Neuronal stem cell (in vitro differentiated cells): ENCODE results near the gene PLAAT4.

ENCODE experiments used
- DNase-seq: peaks from one replicate; pipeline ENCODE4 v3.0.0-alpha.2; 2013; ENCODE audit warnings: low spot score
- H2AFZ ChIP-seq: one replicate; pipeline ENCODE4 v1.6.1; 2013; ENCODE audit warnings: mild to moderate bottlenecking, low read length, inconsistent platforms
- H2AK5ac ChIP-seq: 2 replicates; pipeline ENCODE4 v1.6.1; 2013; ENCODE audit warnings: low read depth, mild to moderate bottlenecking, inconsistent platforms, low read length, moderate library complexity, mixed read lengths
- H2BK120ac ChIP-seq: 2 replicates; pipeline ENCODE4 v1.6.1; 2013; ENCODE audit warnings: low read depth, mild to moderate bottlenecking, inconsistent platforms, low read length, moderate library complexity, mixed read lengths
- H2BK12ac ChIP-seq: one replicate; pipeline ENCODE4 v1.6.1; 2013; ENCODE audit warnings: low read length, inconsistent platforms
- H2BK15ac ChIP-seq: 2 replicates; pipeline ENCODE4 v1.6.1; 2013; ENCODE audit warnings: mild to moderate bottlenecking, low read length, inconsistent platforms, mixed read lengths
- H2BK5ac ChIP-seq: one replicate; pipeline ENCODE4 v1.6.1; 2013; ENCODE audit warnings: inconsistent platforms, mild to moderate bottlenecking, low read length, moderate library complexity
- H3K14ac ChIP-seq: one replicate; pipeline ENCODE4 v1.6.1; 2013; ENCODE audit warnings: low read length, inconsistent platforms
- H3K18ac ChIP-seq: 2 replicates; pipeline ENCODE4 v1.6.1; 2013; ENCODE audit warnings: low read length, inconsistent platforms
- H3K23ac ChIP-seq: 2 replicates; pipeline ENCODE4 v1.6.1; 2013; ENCODE audit warnings: low read depth, mild to moderate bottlenecking, mixed read lengths, low read length, inconsistent platforms; ENCODE audit not compliant: poor library complexity
- H3K27ac ChIP-seq: replicated peaks from 3 replicates; pipeline ENCODE4 v1.5.1; 2013; ENCODE audit warnings: low read length, inconsistent platforms
- H3K27me3 ChIP-seq, 3 experiments: 2 replicates each; pipeline ENCODE4 v1.6.1; 2013; ENCODE audit warnings: low read length in 3 of 3, mild to moderate bottlenecking in 2 of 3, inconsistent platforms in 1 of 3, low read depth in 1 of 3, mixed read lengths in 1 of 3, moderate library complexity in 1 of 3; ENCODE audit not compliant: control insufficient read depth in 3 of 3, insufficient read depth in 3 of 3
- H3K36me3 ChIP-seq, 2 donors: replicated peaks in 1 of 2; 2 replicates each; pipeline ENCODE4 v1.6.1; 2013; ENCODE audit warnings: low read length in 2 of 2; ENCODE audit not compliant: control insufficient read depth in 2 of 2, insufficient read depth in 2 of 2
- H3K4ac ChIP-seq: 2 replicates; pipeline ENCODE4 v1.6.1; 2013; ENCODE audit warnings: inconsistent platforms, mild to moderate bottlenecking, low read length, moderate library complexity
- H3K4me1 ChIP-seq, 2 donors: 1 replicate in 1 of 2; 2 replicates in 1 of 2; pipeline ENCODE4 v1.6.1; 2013; ENCODE audit warnings: low read length in 2 of 2, low read depth in 1 of 2; ENCODE audit not compliant: control insufficient read depth in 2 of 2, insufficient read depth in 1 of 2
- H3K4me2 ChIP-seq: one replicate; pipeline ENCODE4 v1.6.1; 2013; ENCODE audit warnings: mild to moderate bottlenecking, low read length, inconsistent platforms; ENCODE audit not compliant: insufficient read depth, poor library complexity, severe bottlenecking
- H3K4me3 ChIP-seq, 2 donors: 2 replicates each; pipeline ENCODE4 v1.5.1; 2013; ENCODE audit warnings: low read length in 2 of 2, mild to moderate bottlenecking in 2 of 2, inconsistent platforms in 1 of 2, moderate library complexity in 1 of 2
- H3K79me1 ChIP-seq: one replicate; pipeline ENCODE4 v1.6.1; 2013; ENCODE audit warnings: low read depth, mild to moderate bottlenecking, inconsistent platforms, low read length, moderate library complexity
- H3K9ac ChIP-seq: one replicate; pipeline ENCODE4 v1.6.1; 2013; ENCODE audit warnings: mild to moderate bottlenecking, low read depth, low read length, inconsistent platforms; ENCODE audit not compliant: poor library complexity
- H3K9me3 ChIP-seq, 2 donors: replicated peaks in 1 of 2; 2 replicates each; pipeline versions ENCODE3 to v1.6.1; 2013; ENCODE audit warnings: low read length in 2 of 2, mild to moderate bottlenecking in 2 of 2, inconsistent platforms in 1 of 2, low read depth in 1 of 2, mixed read lengths in 1 of 2, moderate library complexity in 1 of 2; ENCODE audit not compliant: control insufficient read depth in 2 of 2, insufficient read depth in 1 of 2
- H4K8ac ChIP-seq: one replicate; pipeline ENCODE4 v1.6.1; 2013; ENCODE audit warnings: low read depth, mild to moderate bottlenecking, inconsistent platforms, low read length, moderate library complexity
- H4K91ac ChIP-seq: one replicate; pipeline ENCODE4 v1.6.1; 2013; ENCODE audit warnings: low read length, low read depth, mild to moderate bottlenecking, inconsistent platforms; ENCODE audit not compliant: poor library complexity
- WGBS, 2 donors: extraction: QIAGEN DNeasy Blood & Tissue Kit; methylation state at CpG; one replicate each; pipeline ENCODE4 v1.1.7; 2013; ENCODE audit warnings: missing lambda C conversion rate in 2 of 2, mixed read lengths in 1 of 2; ENCODE audit not compliant: insufficient read length in 2 of 2, insufficient replicate concordance in 1 of 2; ENCODE audit errors: extremely low coverage in 2 of 2; 5-methylcytosine and 5-hydroxymethylcytosine counted together

PLAAT4 gene

DNA sequence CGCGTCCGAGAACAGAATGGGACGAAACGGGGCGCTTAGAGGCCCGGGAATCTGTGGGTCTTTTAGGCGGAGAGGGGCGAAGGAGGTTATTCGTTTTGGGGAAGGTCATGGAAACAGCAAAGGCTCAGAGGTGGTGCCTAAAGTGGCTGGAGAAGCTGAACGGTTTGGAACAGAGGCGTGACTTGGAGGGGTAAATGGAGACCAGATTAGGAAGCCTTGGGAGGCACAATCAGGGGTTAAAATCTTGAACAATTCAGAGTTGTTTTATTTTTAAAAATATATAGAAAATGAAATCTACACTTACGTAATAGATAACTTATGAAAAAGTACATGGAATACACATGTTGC lies 45.4 kb upstream of the PLAAT4 start:
- H4K8ac ChIP-seq = no peak overlapping the region
- no peak overlapping the region for H3K4ac ChIP-seq
- H3K36me3 ChIP-seq = no peaks in the 10 kb centered on the region
- H3K9ac ChIP-seq = no peak overlapping the region
- H3K14ac ChIP-seq = no peak overlapping the region
- peak overlapping the region in 1 of 2 donors; percentile 77 for H3K4me3 ChIP-seq
- no CpG with 5 or more reads among the region's 13 CpGs for WGBS, 2 donors
- H2BK5ac ChIP-seq = peak overlapping the region; percentile 66
- peak overlapping the region; percentile 80 for H3K23ac ChIP-seq
- H3K4me2 ChIP-seq = peak overlapping the region; percentile 90
- peak overlapping the region; percentile 56 for H4K91ac ChIP-seq
- no peak for DNase-seq
- no peaks in the 10 kb centered on the region for H3K79me1 ChIP-seq
- peak overlapping the region; percentile 75 for H2AFZ ChIP-seq
- peak overlapping the region; percentile 98 for H3K18ac ChIP-seq
- peaks cover 2 to 6% of the 10 kb centered on the region in 2 donors for H3K9me3 ChIP-seq
- peak overlapping the region; percentile 99 for H2BK15ac ChIP-seq
- H2BK120ac ChIP-seq = peak overlapping the region; percentile 98
- no peak overlapping the region for H2BK12ac ChIP-seq
- peaks cover 0 to 51% (median 0%) of the 10 kb centered on the region in 3 experiments for H3K27me3 ChIP-seq
- H3K4me1 ChIP-seq = peaks cover 0 to 14% of the 10 kb centered on the region in 2 donors
- H2AK5ac ChIP-seq = peak overlapping the region; percentile 26
- no peak overlapping the region for H3K27ac ChIP-seq

DNA sequence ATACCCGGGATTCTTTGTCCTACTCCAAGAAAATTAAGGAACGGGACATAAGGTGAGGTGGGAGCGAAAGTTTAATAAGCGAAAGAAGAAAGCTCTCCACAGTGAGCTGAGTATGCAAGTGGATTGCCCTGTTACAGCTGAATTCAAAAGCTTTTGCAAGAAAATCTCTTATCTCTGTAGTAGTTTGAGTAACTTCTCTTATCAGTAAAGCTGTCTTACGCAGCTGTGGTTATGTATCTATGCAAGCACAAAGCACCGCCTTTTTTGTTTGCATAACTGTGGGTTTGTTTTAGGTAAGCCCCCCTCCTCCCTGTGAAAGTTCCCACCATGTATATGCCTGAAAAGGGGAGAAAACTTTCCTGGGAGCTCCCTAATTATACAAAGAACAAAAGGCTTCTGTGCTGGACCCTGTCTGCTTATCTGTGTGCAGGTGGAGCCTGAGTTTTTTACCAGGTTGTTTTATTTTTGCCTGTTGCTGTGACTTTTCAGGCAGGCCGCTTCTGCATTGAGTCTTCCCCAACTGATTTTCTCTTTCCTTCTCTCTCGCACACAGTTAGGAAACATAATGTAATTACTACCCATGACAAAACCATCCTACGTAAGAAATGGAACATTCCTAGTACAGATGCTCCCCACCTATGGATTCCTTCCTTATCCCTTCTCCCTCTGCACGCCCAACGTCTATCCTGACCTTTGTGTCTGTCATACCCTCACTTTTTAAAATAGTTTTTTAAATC lies 44.8 kb upstream of the PLAAT4 start:
- H2BK12ac ChIP-seq = no peak overlapping the region
- no peak overlapping the region for H2BK5ac ChIP-seq
- no CpG with 5 or more reads among the region's 11 CpGs for WGBS, 2 donors
- H3K4ac ChIP-seq = no peak overlapping the region
- no peaks in the 10 kb centered on the region for H3K36me3 ChIP-seq
- peaks cover 0 to 14% of the 10 kb centered on the region in 2 donors for H3K4me1 ChIP-seq
- no peak overlapping the region for H2AK5ac ChIP-seq
- H3K23ac ChIP-seq = no peak overlapping the region
- no peak overlapping the region for H3K9ac ChIP-seq
- H3K27me3 ChIP-seq = peaks cover 0 to 51% (median 0%) of the 10 kb centered on the region in 3 experiments
- peak overlapping the region; percentile 23 for H3K4me2 ChIP-seq
- no peaks in the 10 kb centered on the region for H3K79me1 ChIP-seq
- no peak overlapping the region for H2AFZ ChIP-seq
- H3K9me3 ChIP-seq = peaks cover 2 to 6% of the 10 kb centered on the region in 2 donors
- no peak overlapping the region for H3K27ac ChIP-seq
- DNase-seq = no peak
- no peak overlapping the region for H3K14ac ChIP-seq
- no peak overlapping the region for H3K18ac ChIP-seq
- no peak overlapping the region for H2BK120ac ChIP-seq
- H4K8ac ChIP-seq = no peak overlapping the region
- no peak overlapping the region for H4K91ac ChIP-seq
- no peak overlapping the region for H2BK15ac ChIP-seq
- H3K4me3 ChIP-seq = no peak overlapping the region

DNA sequence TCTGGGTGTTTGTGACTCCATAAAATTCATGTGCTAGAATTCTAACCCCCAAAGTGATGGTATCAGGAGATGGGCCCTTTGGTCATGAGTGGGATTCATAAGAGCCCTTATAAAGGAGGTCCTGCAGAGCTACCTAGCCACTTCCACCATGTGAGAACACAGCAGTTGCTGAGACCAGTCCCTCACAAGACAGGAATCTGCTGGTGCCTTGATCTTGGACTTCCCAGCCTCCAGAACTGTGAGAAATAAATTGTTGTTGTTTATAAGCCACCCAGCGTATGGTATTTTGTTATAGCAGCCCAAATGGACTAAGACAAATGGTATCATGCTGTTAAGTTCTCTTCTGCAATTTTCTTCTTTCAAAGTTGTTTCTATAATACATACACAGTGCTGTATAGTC lies 44.2 kb upstream of the PLAAT4 start:
- no peak overlapping the region for H3K4me3 ChIP-seq
- H3K23ac ChIP-seq = no peak overlapping the region
- H3K79me1 ChIP-seq = no peaks in the 10 kb centered on the region
- no peak overlapping the region for H3K27ac ChIP-seq
- no peak overlapping the region for H3K18ac ChIP-seq
- no peak overlapping the region for H2BK12ac ChIP-seq
- H3K4me1 ChIP-seq = peaks cover 0 to 14% of the 10 kb centered on the region in 2 donors
- peaks cover 0 to 51% (median 0%) of the 10 kb centered on the region in 3 experiments for H3K27me3 ChIP-seq
- H4K91ac ChIP-seq = no peak overlapping the region
- H3K9ac ChIP-seq = no peak overlapping the region
- no peak overlapping the region for H2AK5ac ChIP-seq
- peaks cover 2 to 6% of the 10 kb centered on the region in 2 donors for H3K9me3 ChIP-seq
- no peak overlapping the region for H4K8ac ChIP-seq
- H3K4me2 ChIP-seq = no peak overlapping the region
- H2BK5ac ChIP-seq = no peak overlapping the region
- DNase-seq = no peak
- no CpG with 5 or more reads among the region's 1 CpG for WGBS, 2 donors
- H3K4ac ChIP-seq = no peak overlapping the region
- H2BK15ac ChIP-seq = no peak overlapping the region
- H3K36me3 ChIP-seq = no peaks in the 10 kb centered on the region
- no peak overlapping the region for H2AFZ ChIP-seq
- H3K14ac ChIP-seq = no peak overlapping the region
- no peak overlapping the region for H2BK120ac ChIP-seq

DNA sequence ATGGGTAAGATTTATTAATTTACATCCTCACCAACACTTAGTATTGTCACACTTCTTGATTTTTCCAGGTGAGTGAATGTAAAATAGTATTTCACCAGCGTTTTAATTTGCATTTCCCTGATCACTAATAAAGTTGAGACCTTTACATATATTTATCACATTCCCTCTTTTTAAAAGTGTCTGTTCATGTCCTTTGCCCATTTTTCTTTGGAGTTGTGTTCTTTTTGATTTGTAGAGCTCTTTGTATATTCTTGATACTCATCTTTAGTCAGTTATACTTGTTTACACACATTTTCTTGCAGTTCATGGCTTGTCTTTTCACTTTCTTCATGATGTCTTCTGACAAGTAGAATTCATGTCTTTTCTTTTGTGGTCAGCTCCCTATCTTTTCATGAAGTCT lies 43.5 kb upstream of the PLAAT4 start:
- Histone ChIP-seq H3K4me3 (no peak overlapping the region), H3K27ac (no peak overlapping the region), H3K14ac (no peak overlapping the region), H2BK120ac (no peak overlapping the region), H4K8ac (no peak overlapping the region), H3K4me2 (no peak overlapping the region), H2BK12ac (no peak overlapping the region), H3K18ac (no peak overlapping the region), H3K9ac (no peak overlapping the region), H3K79me1 (no peaks in the 10 kb centered on the region), H3K23ac (no peak overlapping the region), H4K91ac (no peak overlapping the region), H3K4ac (no peak overlapping the region), H2BK15ac (no peak overlapping the region), H3K36me3 (no peaks in the 10 kb centered on the region), H2AFZ (no peak overlapping the region), H2BK5ac (no peak overlapping the region), H3K27me3 (peaks cover 0 to 51% (median 0%) of the 10 kb centered on the region in 3 experiments), H3K9me3 (peaks cover 2 to 6% of the 10 kb centered on the region in 2 donors), H2AK5ac (no peak overlapping the region), H3K4me1 (peaks cover 0 to 14% of the 10 kb centered on the region in 2 donors)
- no CpG with 5 or more reads among the region's 1 CpG for WGBS, 2 donors
- DNase-seq = no peak
